Calu3 (cell line): Measurements from ENCODE around the gene EBNA1BP2. TPM values are rescaled to one million over a fixed set of nuclear protein-coding genes. Genes with fewer than 3 reads are reported as not detected.

Experiments
- BruUV-seq: library from RNA; stranded (reverse); fragments of 400-500 nt; replicated peaks from 2 replicates; lab custom pipeline; 2021; lab: Mats Ljungman, UMichigan
- CTCF ChIA-PET: fragments of 300-600 bp; sonication (Branson Sonifier 250); formaldehyde crosslinking; loops from one replicate; lab custom pipeline; 2022; ENCODE audit warnings: antibody characterized with exemption; lab: Charles Lee
- DNase-seq: peaks from one replicate; pipeline ENCODE4 v3.0.0; 2022
- H3K27ac Mint-ChIP-seq: one replicate; pipeline ENCODE4 v1.8.0; 2022; ENCODE audit warnings: mixed read lengths; ENCODE audit not compliant: unreplicated experiment
- H3K27me3 Mint-ChIP-seq: one replicate; pipeline ENCODE4 v1.8.0; 2022; ENCODE audit warnings: mixed read lengths; ENCODE audit not compliant: unreplicated experiment
- H3K36me3 Mint-ChIP-seq: one replicate; pipeline ENCODE4 v1.8.0; 2022; ENCODE audit warnings: mild to moderate bottlenecking, moderate library complexity, mixed read lengths; ENCODE audit not compliant: insufficient read depth, unreplicated experiment
- H3K4me1 Mint-ChIP-seq: one replicate; pipeline ENCODE4 v1.8.0; 2022; ENCODE audit warnings: mild to moderate bottlenecking, low read depth, mixed read lengths; ENCODE audit not compliant: unreplicated experiment
- H3K4me3 Mint-ChIP-seq: one replicate; pipeline ENCODE4 v1.8.0; 2022; ENCODE audit warnings: mild to moderate bottlenecking, low read depth, moderate library complexity, mixed read lengths; ENCODE audit not compliant: unreplicated experiment
- H3K9me3 Mint-ChIP-seq: one replicate; pipeline ENCODE4 v1.8.0; 2022; ENCODE audit warnings: low read depth, mixed read lengths; ENCODE audit not compliant: unreplicated experiment
- intact Hi-C: fragments of 100-400 bp; cut with micrococcal nuclease; formaldehyde crosslinking; loops from one replicate; pipeline ENCODE4 v1.10.0; 2022; ENCODE audit not compliant: unreplicated experiment
- total RNA-seq: library from RNA; stranded (reverse); gene quantifications from 2 replicates; pipeline ENCODE4 v1.2.3, GENCODE V29; 2022
- TF ChIP-seq, protein P1 (sequence below): fragments of 200-600 bp; IDR thresholded peaks from one replicate; pipeline ENCODE4 v1.8.0; 2022; ENCODE audit warnings: antibody characterized with exemption; ENCODE audit not compliant: unreplicated experiment

Gene EBNA1BP2
- total RNA-seq, 1 experiment from 2014 or later, result 132 TPM

DNA sequence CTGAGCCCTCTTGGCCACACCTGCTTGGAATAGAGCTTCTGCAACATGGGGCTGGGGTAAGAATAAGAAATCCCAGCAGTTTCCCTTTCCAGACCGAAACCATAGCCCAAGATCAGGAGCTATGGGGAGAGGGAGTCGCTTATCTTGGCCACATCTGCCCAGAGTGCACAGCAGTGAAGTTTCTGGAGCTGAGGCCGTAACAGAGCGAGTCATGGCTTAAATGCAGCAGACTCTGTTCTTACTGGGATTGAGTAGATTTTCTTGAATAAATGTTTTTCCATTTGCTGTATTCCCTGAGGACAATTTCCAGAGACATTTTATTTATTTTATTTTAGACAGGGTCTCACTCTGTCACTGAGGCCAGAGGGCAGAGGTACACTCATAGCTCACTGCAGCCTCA, 33.6 kb upstream of the EBNA1BP2 start:
- Mint-ChIP-seq H3K27me3 (no peaks in the 10 kb centered on the region), H3K36me3 (peaks cover 14% of the 10 kb centered on the region), H3K4me1 (peaks cover 23% of the 10 kb centered on the region), H3K27ac (peak overlapping the region; percentile 98), H3K9me3 (no peaks in the 10 kb centered on the region), H3K4me3 (no peak overlapping the region)
- TF ChIP-seq, protein P1, sequence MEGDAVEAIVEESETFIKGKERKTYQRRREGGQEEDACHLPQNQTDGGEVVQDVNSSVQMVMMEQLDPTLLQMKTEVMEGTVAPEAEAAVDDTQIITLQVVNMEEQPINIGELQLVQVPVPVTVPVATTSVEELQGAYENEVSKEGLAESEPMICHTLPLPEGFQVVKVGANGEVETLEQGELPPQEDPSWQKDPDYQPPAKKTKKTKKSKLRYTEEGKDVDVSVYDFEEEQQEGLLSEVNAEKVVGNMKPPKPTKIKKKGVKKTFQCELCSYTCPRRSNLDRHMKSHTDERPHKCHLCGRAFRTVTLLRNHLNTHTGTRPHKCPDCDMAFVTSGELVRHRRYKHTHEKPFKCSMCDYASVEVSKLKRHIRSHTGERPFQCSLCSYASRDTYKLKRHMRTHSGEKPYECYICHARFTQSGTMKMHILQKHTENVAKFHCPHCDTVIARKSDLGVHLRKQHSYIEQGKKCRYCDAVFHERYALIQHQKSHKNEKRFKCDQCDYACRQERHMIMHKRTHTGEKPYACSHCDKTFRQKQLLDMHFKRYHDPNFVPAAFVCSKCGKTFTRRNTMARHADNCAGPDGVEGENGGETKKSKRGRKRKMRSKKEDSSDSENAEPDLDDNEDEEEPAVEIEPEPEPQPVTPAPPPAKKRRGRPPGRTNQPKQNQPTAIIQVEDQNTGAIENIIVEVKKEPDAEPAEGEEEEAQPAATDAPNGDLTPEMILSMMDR, result no peak
- BruUV-seq, result no TSS peak
- intact Hi-C loops, result loop anchor here (2.0 kb wide), 1 partner anchor 33 kb away; the partner anchor contains the start of genes CFAP57 and EBNA1BP2
- DNase-seq, result no peak
- CTCF ChIA-PET, result no interaction called here

- Mint-ChIP-seq H3K36me3 (peaks cover 14% of the 10 kb centered on the region), H3K4me1 (peaks cover 23% of the 10 kb centered on the region), H3K9me3 (no peaks in the 10 kb centered on the region), H3K27ac (no peak overlapping the region), H3K27me3 (no peaks in the 10 kb centered on the region), H3K4me3 (no peak overlapping the region)
- CTCF ChIA-PET, result no interaction called here
- DNase-seq, result no peak
- BruUV-seq, result no TSS peak
- TF ChIP-seq, protein P1, result no peak
- intact Hi-C loops, result no loop called here
Measured at GRCh38 chr1:43204394-43204793, 32.3 kb upstream of the EBNA1BP2 start.

DNA sequence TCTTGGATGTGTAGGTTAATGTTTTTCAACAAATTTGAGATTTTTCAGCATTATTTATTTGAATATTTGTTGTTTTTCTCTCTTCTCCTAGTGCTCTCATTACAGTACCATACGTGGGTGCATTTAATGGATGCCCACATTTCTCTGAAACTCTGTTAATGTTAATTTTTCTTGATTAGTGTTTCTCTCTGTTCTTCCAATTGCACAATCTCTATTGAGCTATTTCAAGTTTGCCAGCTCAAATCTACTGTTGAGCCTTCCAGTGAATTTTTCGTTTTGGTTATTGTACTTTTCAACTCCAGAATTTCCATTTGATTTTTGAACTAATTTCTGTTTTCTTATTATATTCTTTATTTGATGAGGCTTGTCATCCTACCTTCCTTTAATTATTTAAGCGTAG, 31.8 kb upstream of the EBNA1BP2 start:
- CTCF ChIA-PET, result no interaction called here
- DNase-seq, result no peak
- H3K27me3 Mint-ChIP-seq, result no peaks in the 10 kb centered on the region
- intact Hi-C loops, result no loop called here
- H3K36me3 Mint-ChIP-seq, result peaks cover 14% of the 10 kb centered on the region
- H3K4me3 Mint-ChIP-seq, result no peak overlapping the region
- H3K9me3 Mint-ChIP-seq, result no peaks in the 10 kb centered on the region
- H3K27ac Mint-ChIP-seq, result no peak overlapping the region
- TF ChIP-seq, protein P1, result no peak
- no TSS peak for BruUV-seq
- H3K4me1 Mint-ChIP-seq, result peaks cover 23% of the 10 kb centered on the region

GRCh38 chr1:43199093-43199726, 27.1 kb upstream of the EBNA1BP2 start:
- no peaks in the 10 kb centered on the region for H3K36me3 Mint-ChIP-seq

More at GRCh38 chr1:43199093-43199726, 27.1 kb upstream of the EBNA1BP2 start:
- Mint-ChIP-seq H3K9me3 (peaks cover 2% of the 10 kb centered on the region), H3K27ac (no peak overlapping the region), H3K4me1 (peaks cover 13% of the 10 kb centered on the region), H3K27me3 (no peaks in the 10 kb centered on the region), H3K4me3 (no peak overlapping the region)
- BruUV-seq, result no TSS peak
- intact Hi-C loops, result no loop called here
- CTCF ChIA-PET, result no interaction called here
- no peak for DNase-seq
- TF ChIP-seq, protein P1, result no peak
